ENCODE measurements around the gene CTTN. TPM values are rescaled to one million over a fixed set of nuclear protein-coding genes. Genes with fewer than 3 reads are reported as not detected.

Gene CTTN
- total RNA-seq = 56.7 and 57.0 TPM in 2 replicates

DNA sequence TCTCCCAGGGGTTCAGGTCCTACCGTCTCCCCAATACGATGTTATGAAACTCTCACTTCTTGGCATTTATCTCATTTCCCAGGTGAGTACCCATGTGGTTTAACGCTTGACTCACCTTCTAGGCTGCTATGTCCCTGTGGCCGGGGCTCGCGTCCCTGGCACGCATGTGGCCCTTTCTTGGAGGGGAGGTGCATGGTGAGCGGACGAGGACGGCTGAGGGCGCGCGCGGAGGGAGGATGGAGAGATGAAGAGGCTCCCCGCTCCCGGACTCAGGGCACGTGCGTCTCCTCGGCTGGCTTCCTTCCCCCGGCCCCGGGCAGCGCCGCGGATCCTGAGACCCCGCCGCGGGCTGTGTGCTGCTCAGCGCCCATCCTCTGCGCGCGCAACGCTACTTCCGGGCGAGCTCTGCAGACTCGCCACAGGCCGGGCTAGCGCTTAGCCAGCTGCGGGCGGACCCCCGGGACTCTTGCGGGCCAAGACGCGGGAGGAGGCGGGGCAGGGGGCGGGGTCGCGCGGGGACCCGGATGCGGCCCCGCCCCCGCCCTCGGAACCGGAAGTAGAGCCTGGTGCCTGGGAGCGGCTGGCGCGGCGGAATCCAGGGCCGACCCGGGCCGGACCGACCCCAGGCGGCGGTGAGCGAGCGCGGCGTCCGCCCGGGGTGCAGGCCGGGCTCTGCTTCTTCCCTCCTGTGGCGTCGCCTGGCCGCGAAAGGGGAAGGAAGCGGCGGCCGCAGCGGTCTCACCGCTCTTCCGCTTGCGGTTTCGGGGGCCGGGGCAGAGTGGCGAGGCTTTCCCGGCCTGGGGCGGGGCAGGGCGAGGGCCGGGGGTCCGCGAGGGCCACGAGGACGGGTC lies at the start of gene CTTN:
CTTN (plus strand) TSS at position 547 of the 851 bp plus-strand sequence. CDS start 8,769 bp downstream, outside the sequence.
- Mint-ChIP-seq H3K27me3 (peaks cover 53% of the 10 kb centered on the region), H3K9me3 (no peaks in the 10 kb centered on the region), H3K4me3 (peak within 1 kb of the TSS; percentile 85), H3K4me1 (peaks cover 25% of the 10 kb centered on the region), H3K36me3 (ENCODE audit: low read depth) (peaks cover 6% of the 10 kb centered on the region), H3K27ac (peak within 1 kb of the TSS; percentile 84)
- peak; percentile 88 for DNase-seq
- intact Hi-C loops (cut with micrococcal nuclease) = loop anchor here (1.0 to 10.0 kb wide), 3 partner anchors 33 to 193 kb away; partner anchors contain the start of genes FADD and PPFIA1

- no peaks in the 10 kb centered on the region for H3K27me3 Mint-ChIP-seq
- no peak overlapping the region for H3K4me3 Mint-ChIP-seq
- H3K27ac Mint-ChIP-seq = no peak overlapping the region
- H3K36me3 Mint-ChIP-seq (ENCODE audit: low read depth) = peaks cover 37% of the 10 kb centered on the region
- H3K9me3 Mint-ChIP-seq = no peaks in the 10 kb centered on the region
- DNase-seq = no peak
- intact Hi-C loops (cut with micrococcal nuclease) = no loop called here
- H3K4me1 Mint-ChIP-seq = no peaks in the 10 kb centered on the region
Measured at GRCh38 chr11:70348608-70349007, 49.7 kb upstream of the CTTN start.

- no peaks in the 10 kb centered on the region for H3K27me3 Mint-ChIP-seq
Measured at GRCh38 chr11:70351646-70352045, 46.7 kb upstream of the CTTN start.

GRCh38 chr11:70352100-70352499 lies 46.2 kb upstream of the CTTN start:
- peaks cover 52% of the 10 kb centered on the region for H3K36me3 Mint-ChIP-seq (ENCODE audit: low read depth)
- H3K27me3 Mint-ChIP-seq = no peaks in the 10 kb centered on the region
- no peak overlapping the region for H3K27ac Mint-ChIP-seq
- no peak overlapping the region for H3K4me3 Mint-ChIP-seq
- no peaks in the 10 kb centered on the region for H3K9me3 Mint-ChIP-seq
- DNase-seq = no peak
- intact Hi-C loops (cut with micrococcal nuclease) = no loop called here
- no peaks in the 10 kb centered on the region for H3K4me1 Mint-ChIP-seq

More at GRCh38 chr11:70351646-70352045, 46.7 kb upstream of the CTTN start:
- Mint-ChIP-seq H3K4me3 (no peak overlapping the region), H3K36me3 (ENCODE audit: low read depth) (peaks cover 50% of the 10 kb centered on the region), H3K4me1 (no peaks in the 10 kb centered on the region), H3K27ac (no peak overlapping the region), H3K9me3 (no peaks in the 10 kb centered on the region)
- intact Hi-C loops (cut with micrococcal nuclease) = no loop called here
- DNase-seq = no peak

DNA sequence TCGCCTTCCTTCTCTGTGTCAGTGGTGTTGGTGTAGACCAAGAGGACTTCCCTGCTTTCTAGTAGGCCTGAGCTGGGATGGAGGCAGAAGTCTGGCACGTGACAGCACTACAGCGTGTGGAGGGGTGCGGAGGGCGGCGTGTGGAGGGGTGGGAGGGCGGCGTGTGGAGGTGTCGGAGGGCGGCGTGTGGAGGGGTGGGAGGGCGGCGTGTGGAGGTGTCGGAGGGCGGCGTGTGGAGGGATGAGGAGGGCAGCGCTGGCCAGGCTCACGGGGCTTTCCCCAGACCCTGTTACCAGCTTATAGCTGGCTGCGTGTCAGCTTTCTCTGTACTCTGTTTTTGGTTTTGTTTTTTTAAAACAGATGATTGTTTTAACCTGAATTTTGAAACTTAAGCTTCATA lies 45.7 kb upstream of the CTTN start:
- intact Hi-C loops (cut with micrococcal nuclease) = no loop called here
- DNase-seq = no peak
- Mint-ChIP-seq H3K27ac (no peak overlapping the region), H3K27me3 (no peaks in the 10 kb centered on the region), H3K9me3 (no peaks in the 10 kb centered on the region), H3K36me3 (ENCODE audit: low read depth) (peaks cover 50% of the 10 kb centered on the region), H3K4me1 (no peaks in the 10 kb centered on the region), H3K4me3 (no peak overlapping the region)

- Mint-ChIP-seq H3K4me1 (no peaks in the 10 kb centered on the region), H3K27ac (no peak overlapping the region), H3K36me3 (ENCODE audit: low read depth) (peaks cover 47% of the 10 kb centered on the region), H3K27me3 (no peaks in the 10 kb centered on the region), H3K4me3 (no peak overlapping the region), H3K9me3 (no peaks in the 10 kb centered on the region)
- intact Hi-C loops (cut with micrococcal nuclease) = no loop called here
- no peak for DNase-seq
Measured at GRCh38 chr11:70353329-70353728, 45.0 kb upstream of the CTTN start.

- no peak for DNase-seq
- peaks cover 47% of the 10 kb centered on the region for H3K36me3 Mint-ChIP-seq (ENCODE audit: low read depth)
- H3K9me3 Mint-ChIP-seq = no peaks in the 10 kb centered on the region
- H3K27ac Mint-ChIP-seq = peak overlapping the region; percentile 45
- H3K4me1 Mint-ChIP-seq = no peaks in the 10 kb centered on the region
- H3K27me3 Mint-ChIP-seq = no peaks in the 10 kb centered on the region
- no peak overlapping the region for H3K4me3 Mint-ChIP-seq
- intact Hi-C loops (cut with micrococcal nuclease) = no loop called here
Measured at GRCh38 chr11:70353900-70354568, 44.3 kb upstream of the CTTN start.

DNA sequence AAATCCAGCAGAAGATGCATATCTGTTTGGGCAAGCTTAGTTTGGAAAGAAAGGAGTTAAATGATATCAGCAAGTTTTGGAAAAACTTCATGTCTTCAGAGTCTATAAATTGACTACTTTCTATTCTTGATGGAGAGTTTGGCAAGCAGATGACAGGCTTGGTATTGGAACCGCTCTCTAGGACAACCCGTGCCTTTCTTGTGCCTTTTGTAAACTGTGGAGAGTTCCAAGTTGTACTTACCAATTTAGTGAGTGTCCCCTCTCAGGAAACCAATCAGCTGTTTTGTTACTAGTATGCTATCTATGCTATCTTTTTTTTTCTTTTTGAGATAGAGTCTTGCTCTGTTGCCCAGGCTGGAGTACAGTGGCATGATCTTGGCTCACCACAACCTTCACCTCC lies 43.7 kb upstream of the CTTN start:
- H3K27ac Mint-ChIP-seq = no peak overlapping the region
- H3K36me3 Mint-ChIP-seq (ENCODE audit: low read depth) = peaks cover 44% of the 10 kb centered on the region
- no peaks in the 10 kb centered on the region for H3K27me3 Mint-ChIP-seq
- intact Hi-C loops (cut with micrococcal nuclease) = no loop called here
- H3K4me1 Mint-ChIP-seq = no peaks in the 10 kb centered on the region
- no peak for DNase-seq
- H3K4me3 Mint-ChIP-seq = no peak overlapping the region
- no peaks in the 10 kb centered on the region for H3K9me3 Mint-ChIP-seq

- Mint-ChIP-seq H3K27ac (no peak overlapping the region), H3K4me3 (no peak overlapping the region), H3K36me3 (ENCODE audit: low read depth) (peaks cover 53% of the 10 kb centered on the region), H3K4me1 (no peaks in the 10 kb centered on the region), H3K9me3 (no peaks in the 10 kb centered on the region), H3K27me3 (no peaks in the 10 kb centered on the region)
- DNase-seq = no peak
- intact Hi-C loops (cut with micrococcal nuclease) = no loop called here
Measured at GRCh38 chr11:70358753-70359152, 39.6 kb upstream of the CTTN start.

- intact Hi-C loops (cut with micrococcal nuclease) = no loop called here
- Mint-ChIP-seq H3K36me3 (ENCODE audit: low read depth) (peaks cover 53% of the 10 kb centered on the region), H3K4me1 (peaks cover 2% of the 10 kb centered on the region), H3K4me3 (no peak overlapping the region), H3K9me3 (no peaks in the 10 kb centered on the region), H3K27me3 (no peaks in the 10 kb centered on the region), H3K27ac (no peak overlapping the region)
- no peak for DNase-seq
Measured at GRCh38 chr11:70359451-70360205, 38.7 kb upstream of the CTTN start.

GRCh38 chr11:70360211-70360610 lies 38.1 kb upstream of the CTTN start:
- DNase-seq = no peak
- H3K9me3 Mint-ChIP-seq = no peaks in the 10 kb centered on the region
- no peaks in the 10 kb centered on the region for H3K27me3 Mint-ChIP-seq
- no peak overlapping the region for H3K27ac Mint-ChIP-seq
- peaks cover 8% of the 10 kb centered on the region for H3K4me1 Mint-ChIP-seq
- H3K36me3 Mint-ChIP-seq (ENCODE audit: low read depth) = peaks cover 55% of the 10 kb centered on the region
- intact Hi-C loops (cut with micrococcal nuclease) = no loop called here
- H3K4me3 Mint-ChIP-seq = no peak overlapping the region

DNA sequence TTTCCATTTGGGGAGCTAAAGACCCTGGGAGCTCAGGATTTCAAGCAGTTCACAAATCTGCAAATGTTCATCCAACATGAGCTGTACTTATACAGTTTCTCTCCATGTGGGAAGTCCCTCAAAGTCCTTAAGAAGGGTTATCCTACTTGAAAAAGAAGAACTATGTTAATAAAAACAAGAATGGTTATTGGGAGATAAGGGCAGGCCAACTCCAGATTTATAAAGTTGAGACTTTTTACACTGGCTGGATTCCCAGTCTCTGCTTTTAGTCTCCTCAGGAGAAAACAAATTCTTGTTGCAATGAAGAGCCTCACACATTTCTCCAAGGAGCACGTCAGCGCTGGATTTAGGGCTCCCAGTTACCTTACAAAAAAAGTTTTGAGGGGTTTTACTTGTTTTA lies 34.2 kb upstream of the CTTN start:
- DNase-seq = no peak
- H3K4me3 Mint-ChIP-seq = no peak overlapping the region
- no peaks in the 10 kb centered on the region for H3K9me3 Mint-ChIP-seq
- no peak overlapping the region for H3K27ac Mint-ChIP-seq
- H3K36me3 Mint-ChIP-seq (ENCODE audit: low read depth) = peaks cover 49% of the 10 kb centered on the region
- no peaks in the 10 kb centered on the region for H3K27me3 Mint-ChIP-seq
- H3K4me1 Mint-ChIP-seq = peaks cover 25% of the 10 kb centered on the region
- intact Hi-C loops (cut with micrococcal nuclease) = loop anchor here (2.0 kb wide), 2 partner anchors 93 to 161 kb away; partner anchors contain the start of genes FADD and PPFIA1

GRCh38 chr11:70364745-70365543 lies 33.4 kb upstream of the CTTN start:
- Mint-ChIP-seq H3K9me3 (no peaks in the 10 kb centered on the region), H3K4me1 (peaks cover 25% of the 10 kb centered on the region), H3K27me3 (no peaks in the 10 kb centered on the region), H3K36me3 (ENCODE audit: low read depth) (peaks cover 49% of the 10 kb centered on the region), H3K27ac (peak overlapping the region; percentile 97), H3K4me3 (peak overlapping the region; percentile 79)
- DNase-seq = peak; percentile 91
- intact Hi-C loops (cut with micrococcal nuclease) = loop anchor here (1.0 to 2.0 kb wide), 3 partner anchors 33 to 162 kb away; partner anchors contain the start of genes CTTN, FADD and PPFIA1

Measured in activated CD4-positive, alpha-beta T cell treated with anti-CD3 and anti-CD28 coated beads, Interleukin-2, amount 10 ng/mL, durations not matched to agents 24 days and 14 days (primary cell).